Measurements from ENCODE around the gene PRKG2. TPM values are rescaled to one million over a fixed set of nuclear protein-coding genes. Genes with fewer than 3 reads are reported as not detected.

Gene PRKG2
- total RNA-seq, 4 donors from 2014 or later, result 13.2 to 49.5 (median 34.1) TPM

GRCh38 chr4:81058621-81059020 lies 156.4 kb downstream of the PRKG2 start:
- H3K27ac ChIP-seq, result no peak overlapping the region
- no peak for DNase-seq
- no peaks in the 10 kb centered on the region for H3K9me3 ChIP-seq
- H3K4me1 ChIP-seq, result no peaks in the 10 kb centered on the region
- H3K27me3 ChIP-seq, result no peaks in the 10 kb centered on the region
- no peaks in the 10 kb centered on the region for H3K36me3 ChIP-seq
- TF ChIP-seq CTCF (IDR thresholded peaks at IDR 0.05) (no peak), POLR2A (IDR thresholded peaks at IDR 0.05) (no peak)
- H3K4me3 ChIP-seq, result no peak overlapping the region

GRCh38 chr4:81052119-81053068 lies 162.6 kb downstream of the PRKG2 start:
- Histone ChIP-seq H3K9me3 (no peaks in the 10 kb centered on the region), H3K27ac (no peak overlapping the region), H3K36me3 (no peaks in the 10 kb centered on the region), H3K27me3 (no peaks in the 10 kb centered on the region), H3K4me1 (peaks cover 0 to 5% (median 0%) of the 10 kb centered on the region in 4 donors), H3K4me3 (no peak overlapping the region)
- TF ChIP-seq CTCF (IDR thresholded peaks at IDR 0.05) (peak; percentile 10 to 82 (median 76)), POLR2A (IDR thresholded peaks at IDR 0.05) (no peak)
- peak; percentile 65 to 84 (median 70) for DNase-seq

GRCh38 chr4:81049907-81050306 lies 165.1 kb downstream of the PRKG2 start:
- no peaks in the 10 kb centered on the region for H3K27me3 ChIP-seq

GRCh38 chr4:81049330-81049729 lies 165.7 kb downstream of the PRKG2 start:
- no peaks in the 10 kb centered on the region for H3K27me3 ChIP-seq
- peak overlapping the region in 1 of 4 donors; percentile 5 for H3K27ac ChIP-seq
- peaks cover 0 to 5% (median 0%) of the 10 kb centered on the region in 4 donors for H3K4me1 ChIP-seq
- no peak for TF ChIP-seq POLR2A (IDR thresholded peaks at IDR 0.05)
- no peak for TF ChIP-seq CTCF (IDR thresholded peaks at IDR 0.05)
- no peak overlapping the region for H3K4me3 ChIP-seq
- H3K36me3 ChIP-seq, result peaks cover 0 to 3% (median 0%) of the 10 kb centered on the region in 3 donors
- no peaks in the 10 kb centered on the region for H3K9me3 ChIP-seq
- no peak for DNase-seq

More at GRCh38 chr4:81049907-81050306, 165.1 kb downstream of the PRKG2 start:
- Histone ChIP-seq H3K27ac (peak overlapping the region in 1 of 4 donors; percentile 5), H3K4me1 (peaks cover 0 to 5% (median 0%) of the 10 kb centered on the region in 4 donors), H3K9me3 (no peaks in the 10 kb centered on the region), H3K4me3 (no peak overlapping the region), H3K36me3 (peaks cover 0 to 3% (median 0%) of the 10 kb centered on the region in 3 donors)
- DNase-seq, result no peak
- TF ChIP-seq POLR2A (IDR thresholded peaks at IDR 0.05), result no peak
- TF ChIP-seq CTCF (IDR thresholded peaks at IDR 0.05), result no peak

- no peak for TF ChIP-seq POLR2A (IDR thresholded peaks at IDR 0.05)
- no peak for TF ChIP-seq CTCF (IDR thresholded peaks at IDR 0.05)
Measured at GRCh38 chr4:81042578-81043365, 172.2 kb downstream of the PRKG2 start.

More at GRCh38 chr4:81042578-81043365, 172.2 kb downstream of the PRKG2 start:
- H3K27ac ChIP-seq, result no peak overlapping the region
- no peaks in the 10 kb centered on the region for H3K9me3 ChIP-seq
- H3K4me3 ChIP-seq, result no peak overlapping the region
- no peaks in the 10 kb centered on the region for H3K27me3 ChIP-seq
- H3K36me3 ChIP-seq, result peaks cover 0 to 3% (median 0%) of the 10 kb centered on the region in 3 donors
- no peak for DNase-seq
- peaks cover 0 to 9% (median 0%) of the 10 kb centered on the region in 4 donors for H3K4me1 ChIP-seq
